VCaP (cell line): ENCODE data around the gene TACR2.

Experiments used
- H3K27ac ChIP-seq: fragments of 450-650 bp; 2 replicates; pipeline ENCODE4 v1.5.1; 2017
- TF ChIP-seq, protein P1 (sequence below): fragments of 450-650 bp; conservative IDR thresholded peaks from 2 replicates; pipeline ENCODE4 v1.5.1; 2017; ENCODE audit warnings: mild to moderate bottlenecking, moderate library complexity

The TACR2 gene

DNA sequence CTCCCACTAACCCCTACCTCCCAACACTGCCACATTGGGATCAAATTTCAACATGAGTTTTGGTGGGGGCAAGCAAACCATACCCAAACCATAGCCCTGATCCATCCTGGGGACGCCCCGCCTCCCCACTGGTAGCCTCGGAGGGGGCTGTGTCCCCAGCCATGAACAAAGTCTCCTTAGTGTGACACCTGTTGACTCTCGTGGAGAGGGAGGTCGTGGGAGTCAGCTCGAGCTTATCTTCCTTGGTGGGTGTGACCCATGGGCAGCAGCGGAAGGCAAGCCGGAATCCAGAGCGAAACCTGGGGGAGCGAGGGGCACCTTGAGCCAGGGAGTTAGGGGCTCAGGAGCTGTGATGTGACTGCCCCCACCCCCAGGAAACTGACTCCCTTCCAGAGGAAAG is 11.9 kb downstream of the TACR2 start:
- H3K27ac ChIP-seq = no peak overlapping the region

DNA sequence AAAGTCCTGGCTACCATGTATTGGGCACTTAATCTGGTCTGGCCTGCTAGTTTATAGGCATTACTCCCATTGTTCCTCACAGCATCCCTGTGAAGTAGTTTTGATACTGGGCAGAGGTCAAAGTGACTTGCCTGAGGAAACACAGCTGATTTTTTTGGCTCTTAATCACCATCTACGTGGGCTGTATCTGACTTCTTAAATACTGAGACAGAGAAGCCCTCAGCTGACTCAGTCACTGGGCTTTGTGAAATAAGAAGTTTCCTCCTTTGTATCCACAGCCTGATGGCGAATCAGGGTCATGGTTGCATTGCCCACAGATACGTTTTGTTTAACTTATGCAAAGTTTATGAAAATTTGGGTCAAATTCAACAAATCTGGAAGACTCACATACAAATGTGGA is 13.2 kb downstream of the TACR2 start:
- no peak overlapping the region for H3K27ac ChIP-seq
- TF ChIP-seq, protein P1, sequence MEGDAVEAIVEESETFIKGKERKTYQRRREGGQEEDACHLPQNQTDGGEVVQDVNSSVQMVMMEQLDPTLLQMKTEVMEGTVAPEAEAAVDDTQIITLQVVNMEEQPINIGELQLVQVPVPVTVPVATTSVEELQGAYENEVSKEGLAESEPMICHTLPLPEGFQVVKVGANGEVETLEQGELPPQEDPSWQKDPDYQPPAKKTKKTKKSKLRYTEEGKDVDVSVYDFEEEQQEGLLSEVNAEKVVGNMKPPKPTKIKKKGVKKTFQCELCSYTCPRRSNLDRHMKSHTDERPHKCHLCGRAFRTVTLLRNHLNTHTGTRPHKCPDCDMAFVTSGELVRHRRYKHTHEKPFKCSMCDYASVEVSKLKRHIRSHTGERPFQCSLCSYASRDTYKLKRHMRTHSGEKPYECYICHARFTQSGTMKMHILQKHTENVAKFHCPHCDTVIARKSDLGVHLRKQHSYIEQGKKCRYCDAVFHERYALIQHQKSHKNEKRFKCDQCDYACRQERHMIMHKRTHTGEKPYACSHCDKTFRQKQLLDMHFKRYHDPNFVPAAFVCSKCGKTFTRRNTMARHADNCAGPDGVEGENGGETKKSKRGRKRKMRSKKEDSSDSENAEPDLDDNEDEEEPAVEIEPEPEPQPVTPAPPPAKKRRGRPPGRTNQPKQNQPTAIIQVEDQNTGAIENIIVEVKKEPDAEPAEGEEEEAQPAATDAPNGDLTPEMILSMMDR = no peak

More for the DNA sequence above, 11.9 kb downstream of the TACR2 start:
- TF ChIP-seq, protein P1 = no peak

DNA sequence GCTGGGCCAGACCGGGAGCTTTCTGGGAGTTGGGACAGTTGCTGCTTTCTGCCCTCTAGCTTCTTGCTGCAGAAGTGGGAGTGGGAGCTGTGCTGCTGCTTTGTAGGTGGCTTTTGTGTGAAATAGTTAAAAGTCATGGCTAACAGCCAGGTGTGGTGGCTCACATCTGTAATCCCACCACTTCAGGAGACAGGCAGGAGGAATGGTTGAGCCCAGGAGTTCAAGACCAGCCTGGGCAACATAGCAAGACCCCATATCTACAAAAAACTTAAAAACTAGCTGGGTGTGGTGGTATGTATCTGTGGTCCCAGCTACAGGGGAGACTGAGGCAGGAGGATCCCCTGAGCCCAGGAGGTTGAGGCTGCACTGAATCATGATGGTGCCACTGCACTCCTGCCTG is 13.7 kb downstream of the TACR2 start:
- H3K27ac ChIP-seq = no peak overlapping the region
- TF ChIP-seq, protein P1 = no peak

DNA sequence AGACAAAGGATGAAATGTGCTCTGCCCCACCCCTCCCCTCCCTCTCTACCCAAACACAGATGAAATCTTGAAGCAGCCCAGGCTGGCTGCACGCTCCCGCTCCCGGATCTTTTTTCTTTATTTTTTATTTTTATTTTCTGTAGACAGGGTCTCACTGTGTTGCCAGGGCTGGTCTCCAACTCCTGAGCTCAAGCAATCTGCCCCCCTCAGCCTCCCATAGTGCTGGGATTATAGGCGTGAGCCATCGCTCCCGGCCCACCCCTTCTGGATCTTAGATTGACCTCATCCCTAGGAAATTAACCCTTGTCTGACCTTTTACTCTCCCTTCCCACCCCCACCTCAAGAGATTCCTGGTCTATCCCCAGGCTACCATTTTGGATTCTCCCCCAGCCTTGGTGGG is 14.3 kb downstream of the TACR2 start:
- TF ChIP-seq, protein P1 = no peak
- no peak overlapping the region for H3K27ac ChIP-seq

DNA sequence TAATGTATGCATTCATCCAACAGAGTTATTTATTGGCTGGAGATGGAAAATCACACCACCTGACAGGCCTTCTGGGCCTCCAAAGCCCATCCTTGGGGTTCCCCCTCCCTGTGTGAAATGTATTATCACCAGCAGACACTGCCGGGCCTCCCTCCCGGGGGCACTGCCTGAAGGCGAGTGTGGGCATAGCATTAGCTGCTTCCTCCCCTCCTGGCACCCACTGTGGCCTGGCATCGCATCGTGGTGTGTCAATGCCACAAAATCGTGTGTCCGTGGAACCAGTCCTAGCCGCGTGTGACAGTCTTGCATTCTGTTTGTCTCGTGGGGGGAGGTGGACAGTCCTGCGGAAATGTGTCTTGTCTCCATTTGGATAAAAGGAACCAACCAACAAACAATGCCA is 15.3 kb downstream of the TACR2 start:
- H3K27ac ChIP-seq = no peak overlapping the region
- TF ChIP-seq, protein P1 = no peak

DNA sequence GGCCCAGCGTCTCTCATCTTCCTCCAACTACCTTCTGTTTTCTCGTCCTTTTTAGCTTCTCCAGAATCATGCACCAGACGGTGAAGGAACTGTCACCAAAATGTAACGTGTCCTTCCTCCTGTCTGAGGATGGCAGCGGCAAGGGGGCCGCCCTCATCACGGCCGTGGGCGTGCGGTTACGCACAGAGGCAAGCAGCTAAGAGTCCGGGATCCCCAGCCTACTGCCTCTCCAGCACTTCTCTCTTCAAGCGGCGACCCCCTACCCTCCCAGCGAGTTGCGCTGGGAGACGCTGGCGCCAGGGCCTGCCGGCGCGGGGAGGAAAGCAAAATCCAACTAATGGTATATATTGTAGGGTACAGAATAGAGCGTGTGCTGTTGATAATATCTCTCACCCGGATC is 15.8 kb downstream of the TACR2 start:
- TF ChIP-seq, protein P1 = no peak
- no peak overlapping the region for H3K27ac ChIP-seq

DNA sequence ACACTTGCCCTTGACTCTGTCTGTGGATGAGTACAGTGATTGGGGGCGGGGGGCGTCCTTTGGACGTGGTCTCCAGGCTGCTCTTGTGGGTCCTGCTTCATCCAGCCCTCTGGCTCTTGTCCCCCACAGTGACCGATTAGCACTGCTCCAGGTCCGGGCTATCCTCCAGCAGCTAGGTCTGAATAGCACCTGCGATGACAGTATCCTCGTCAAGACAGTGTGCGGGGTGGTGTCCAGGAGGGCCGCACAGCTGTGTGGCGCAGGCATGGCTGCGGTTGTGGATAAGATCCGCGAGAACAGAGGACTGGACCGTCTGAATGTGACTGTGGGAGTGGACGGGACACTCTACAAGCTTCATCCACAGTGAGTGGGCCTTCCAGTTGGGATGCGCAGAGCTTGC is 18.3 kb downstream of the TACR2 start:
- TF ChIP-seq, protein P1 = no peak
- H3K27ac ChIP-seq = no peak overlapping the region

DNA sequence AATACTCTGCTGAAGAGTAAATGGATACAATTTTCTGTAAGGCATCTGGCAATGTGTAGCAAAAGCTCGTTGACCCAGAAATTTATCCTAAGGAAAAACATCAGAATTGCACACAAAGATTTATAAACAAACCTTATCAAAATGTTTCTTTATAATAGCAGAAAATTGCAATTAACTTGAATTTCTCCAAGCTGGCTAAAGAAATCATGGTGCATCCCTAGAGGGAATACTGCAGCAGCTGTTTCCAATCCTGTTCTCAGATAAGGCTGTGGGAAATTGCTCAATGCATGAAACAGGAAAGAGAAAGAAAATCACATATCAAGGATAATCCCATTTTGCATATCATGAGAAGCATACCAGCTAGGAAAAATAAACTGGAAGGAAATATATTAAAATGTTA is 18.7 kb downstream of the TACR2 start:
- H3K27ac ChIP-seq = no peak overlapping the region
- TF ChIP-seq, protein P1 = no peak
